SJCRH30 (cell line): ENCODE results near the gene FRG2. TPM values are rescaled to one million over a fixed set of nuclear protein-coding genes. Genes with fewer than 3 reads are reported as not detected.
"Not testable (repeated sequence)": the region's sequence is repeated elsewhere in the genome, so short reads cannot be mapped to it uniquely, and the experiment has no call there.

Experiments
- DNase-seq, 2 experiments: peaks; one replicate each; pipeline ENCODE4 v3.0.0-alpha.2; 2015 to 2020
- H3K27ac ChIP-seq: fragments of 250-450 bp; sonication (Bioruptor Pico); 2 replicates; pipeline ENCODE4 v1.5.1; 2020; ENCODE audit warnings: mild to moderate bottlenecking, moderate library complexity
- H3K27me3 ChIP-seq: fragments of 250-450 bp; sonication (Bioruptor Pico); 2 replicates; pipeline ENCODE4 v1.5.1; 2020; ENCODE audit warnings: mild to moderate bottlenecking, moderate library complexity
- H3K36me3 ChIP-seq: fragments of 250-450 bp; sonication (Bioruptor Pico); 2 replicates; pipeline ENCODE4 v1.5.1; 2020; ENCODE audit warnings: mild to moderate bottlenecking, moderate library complexity
- H3K4me1 ChIP-seq: fragments of 250-450 bp; sonication (Bioruptor Pico); 2 replicates; pipeline ENCODE4 v1.5.1; 2020; ENCODE audit warnings: mild to moderate bottlenecking, moderate library complexity
- H3K4me3 ChIP-seq: fragments of 250-450 bp; sonication (Bioruptor Pico); 2 replicates; pipeline ENCODE4 v1.5.1; 2020; ENCODE audit warnings: mild to moderate bottlenecking, moderate library complexity
- H3K9me3 ChIP-seq: fragments of 250-450 bp; sonication (Bioruptor Pico); replicated peaks from 2 replicates; pipeline ENCODE4 v1.5.1; 2020; ENCODE audit warnings: mild to moderate bottlenecking, moderate library complexity
- total RNA-seq: library from RNA; depleted of rRNA; stranded (reverse); fragments of >200 nt; shearing (Covaris generic); gene quantifications from 2 replicates; pipeline ENCODE4 v1.2.3, GENCODE V29; 2014; rRNA removed

Gene FRG2
- total RNA-seq, 1 experiment from 2014 or later = 0.53 TPM

- not testable (repeated sequence) for H3K27ac ChIP-seq, H3K9me3 ChIP-seq, DNase-seq, H3K4me3 ChIP-seq, H3K36me3 ChIP-seq, H3K4me1 ChIP-seq, H3K27me3 ChIP-seq
Observed at GRCh38 chr4:189980292-189980691, 46.8 kb downstream of the FRG2 start.

GRCh38 chr4:189979196-189980047 lies 47.6 kb downstream of the FRG2 start:
- Histone ChIP-seq H3K27me3 (no peaks in the 10 kb centered on the region), H3K27ac (no peak overlapping the region), H3K9me3 (no peaks in the 10 kb centered on the region), H3K36me3 (no peaks in the 10 kb centered on the region), H3K4me3 (no peak overlapping the region), H3K4me1 (no peaks in the 10 kb centered on the region)
- no peak for DNase-seq

Other genes with a start within 250 kb of the FRG2 start
- 32.0 and 33.8 TPM in 2 replicates for gene FRG1, start 86.4 kb downstream of the FRG2 start, total RNA-seq
- not detected in 2 replicates for gene DBET, start 37.2 kb upstream of the FRG2 start, total RNA-seq
- not detected in 2 replicates for gene DUX4, start 146.5 kb upstream of the FRG2 start, total RNA-seq